Measurements from ENCODE around the gene TENM3.

The TENM3 gene

DNA sequence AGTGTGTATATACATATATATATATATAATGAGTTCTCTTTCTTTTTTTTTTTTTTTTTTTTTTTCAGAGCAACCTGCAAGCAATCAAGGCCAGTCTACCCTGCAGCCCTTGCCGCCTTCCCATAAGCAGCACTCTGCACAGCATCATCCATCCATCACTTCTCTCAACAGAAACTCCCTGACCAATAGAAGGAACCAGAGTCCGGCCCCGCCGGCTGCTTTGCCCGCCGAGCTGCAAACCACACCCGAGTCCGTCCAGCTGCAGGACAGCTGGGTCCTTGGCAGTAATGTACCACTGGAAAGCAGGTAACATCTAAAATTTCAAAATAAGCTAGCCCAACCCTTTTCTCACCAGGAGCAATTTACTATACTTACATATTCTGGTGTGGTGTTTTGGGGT lies 357.7 kb downstream of the TENM3 start (continued):
- TF ChIP-seq, protein P1, sequence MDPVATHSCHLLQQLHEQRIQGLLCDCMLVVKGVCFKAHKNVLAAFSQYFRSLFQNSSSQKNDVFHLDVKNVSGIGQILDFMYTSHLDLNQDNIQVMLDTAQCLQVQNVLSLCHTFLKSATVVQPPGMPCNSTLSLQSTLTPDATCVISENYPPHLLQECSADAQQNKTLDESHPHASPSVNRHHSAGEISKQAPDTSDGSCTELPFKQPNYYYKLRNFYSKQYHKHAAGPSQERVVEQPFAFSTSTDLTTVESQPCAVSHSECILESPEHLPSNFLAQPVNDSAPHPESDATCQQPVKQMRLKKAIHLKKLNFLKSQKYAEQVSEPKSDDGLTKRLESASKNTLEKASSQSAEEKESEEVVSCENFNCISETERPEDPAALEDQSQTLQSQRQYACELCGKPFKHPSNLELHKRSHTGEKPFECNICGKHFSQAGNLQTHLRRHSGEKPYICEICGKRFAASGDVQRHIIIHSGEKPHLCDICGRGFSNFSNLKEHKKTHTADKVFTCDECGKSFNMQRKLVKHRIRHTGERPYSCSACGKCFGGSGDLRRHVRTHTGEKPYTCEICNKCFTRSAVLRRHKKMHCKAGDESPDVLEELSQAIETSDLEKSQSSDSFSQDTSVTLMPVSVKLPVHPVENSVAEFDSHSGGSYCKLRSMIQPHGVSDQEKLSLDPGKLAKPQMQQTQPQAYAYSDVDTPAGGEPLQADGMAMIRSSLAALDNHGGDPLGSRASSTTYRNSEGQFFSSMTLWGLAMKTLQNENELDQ (tag by site-specific recombination; IDR thresholded peaks at IDR 0.05; ENCODE audit: low read depth), result no peak
- TF ChIP-seq ZFP3 (tag by site-specific recombination; IDR thresholded peaks at IDR 0.05; ENCODE audit: low read depth) (no peak), ZBTB8A (tag by site-specific recombination; IDR thresholded peaks at IDR 0.05) (no peak)
- TF ChIP-seq, protein P2, sequence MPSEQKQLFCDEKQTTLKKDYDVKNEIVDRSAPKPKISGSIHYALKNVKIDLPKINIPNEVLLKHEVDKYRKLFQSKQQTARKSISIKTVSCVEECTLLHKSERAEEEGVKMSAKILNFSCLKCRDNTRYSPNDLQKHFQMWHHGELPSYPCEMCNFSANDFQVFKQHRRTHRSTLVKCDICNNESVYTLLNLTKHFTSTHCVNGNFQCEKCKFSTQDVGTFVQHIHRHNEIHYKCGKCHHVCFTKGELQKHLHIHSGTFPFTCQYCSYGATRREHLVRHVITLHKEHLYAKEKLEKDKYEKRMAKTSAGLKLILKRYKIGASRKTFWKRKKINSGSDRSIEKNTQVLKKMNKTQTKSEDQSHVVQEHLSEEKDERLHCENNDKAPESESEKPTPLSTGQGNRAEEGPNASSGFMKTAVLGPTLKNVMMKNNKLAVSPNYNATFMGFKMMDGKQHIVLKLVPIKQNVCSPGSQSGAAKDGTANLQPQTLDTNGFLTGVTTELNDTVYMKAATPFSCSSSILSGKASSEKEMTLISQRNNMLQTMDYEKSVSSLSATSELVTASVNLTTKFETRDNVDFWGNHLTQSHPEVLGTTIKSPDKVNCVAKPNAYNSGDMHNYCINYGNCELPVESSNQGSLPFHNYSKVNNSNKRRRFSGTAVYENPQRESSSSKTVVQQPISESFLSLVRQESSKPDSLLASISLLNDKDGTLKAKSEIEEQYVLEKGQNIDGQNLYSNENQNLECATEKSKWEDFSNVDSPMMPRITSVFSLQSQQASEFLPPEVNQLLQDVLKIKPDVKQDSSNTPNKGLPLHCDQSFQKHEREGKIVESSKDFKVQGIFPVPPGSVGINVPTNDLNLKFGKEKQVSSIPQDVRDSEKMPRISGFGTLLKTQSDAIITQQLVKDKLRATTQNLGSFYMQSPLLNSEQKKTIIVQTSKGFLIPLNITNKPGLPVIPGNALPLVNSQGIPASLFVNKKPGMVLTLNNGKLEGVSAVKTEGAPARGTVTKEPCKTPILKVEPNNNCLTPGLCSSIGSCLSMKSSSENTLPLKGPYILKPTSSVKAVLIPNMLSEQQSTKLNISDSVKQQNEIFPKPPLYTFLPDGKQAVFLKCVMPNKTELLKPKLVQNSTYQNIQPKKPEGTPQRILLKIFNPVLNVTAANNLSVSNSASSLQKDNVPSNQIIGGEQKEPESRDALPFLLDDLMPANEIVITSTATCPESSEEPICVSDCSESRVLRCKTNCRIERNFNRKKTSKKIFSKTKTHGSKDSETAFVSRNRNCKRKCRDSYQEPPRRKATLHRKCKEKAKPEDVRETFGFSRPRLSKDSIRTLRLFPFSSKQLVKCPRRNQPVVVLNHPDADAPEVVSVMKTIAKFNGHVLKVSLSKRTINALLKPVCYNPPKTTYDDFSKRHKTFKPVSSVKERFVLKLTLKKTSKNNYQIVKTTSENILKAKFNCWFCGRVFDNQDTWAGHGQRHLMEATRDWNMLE (tag by site-specific recombination; conservative IDR thresholded peaks at IDR 0.05; ENCODE audit: low read depth), result no peak

DNA sequence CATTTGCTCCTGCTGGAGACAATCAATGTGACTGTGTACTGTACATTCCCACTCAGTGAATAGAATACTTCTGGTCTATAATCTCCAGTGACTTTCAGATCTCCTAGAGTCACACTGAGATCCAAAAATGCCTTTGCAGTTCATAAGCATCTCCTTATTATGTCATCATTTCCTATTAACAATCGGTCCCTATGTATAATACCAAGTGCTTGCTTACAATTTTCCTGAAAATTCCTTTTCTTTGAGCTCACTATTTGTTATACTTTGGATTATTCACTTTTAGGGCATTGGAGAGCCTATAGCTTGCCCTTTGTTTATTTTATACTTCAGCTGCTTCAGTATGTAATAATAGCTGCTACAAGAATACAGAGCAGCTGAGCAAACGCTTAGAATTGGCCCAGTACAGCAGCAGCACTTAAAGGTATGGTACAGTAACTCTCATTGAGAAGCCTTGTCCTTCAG lies 361.0 kb downstream of the TENM3 start:
- H3K4me3 ChIP-seq (ENCODE audit: low read depth, low read length), result no peak overlapping the region
- no peak overlapping the region for H3K27ac ChIP-seq (ENCODE audit: extremely low read depth, low read depth, low read length)
- H3K4me1 ChIP-seq (ENCODE audit: control insufficient read depth, insufficient read depth, low read length), result peaks cover 6% of the 10 kb centered on the region; the same call in 1 of the 2 replicates
- CTCF ChIA-PET, result no interaction called here
- no peaks in the 10 kb centered on the region for H3K36me3 ChIP-seq (ENCODE audit: control insufficient read depth in 2 of 2, insufficient read depth in 1 of 2, low read length in 2 of 2)
- POLR2A ChIA-PET, result no interaction called here
- H3K9me3 ChIP-seq (ENCODE audit: control insufficient read depth, insufficient read depth, low read depth, low read length), result no peaks in the 10 kb centered on the region
- no peak for TF ChIP-seq ZNF174 (tag by site-specific recombination; IDR thresholded peaks at IDR 0.05)
- no peak for TF ChIP-seq ZNF600 (tag by site-specific recombination; IDR thresholded peaks at IDR 0.05)
- no peak for TF ChIP-seq BCL11A (tag by site-specific recombination; IDR thresholded peaks at IDR 0.05; ENCODE audit: low read depth)
- TF ChIP-seq WT1 (tag by site-specific recombination; IDR thresholded peaks at IDR 0.05), result no peak
- no peak for TF ChIP-seq HOXC10 (CRISPR knock-in tag; IDR thresholded peaks at IDR 0.05)
- no peak for TF ChIP-seq YY2 (tag by site-specific recombination; IDR thresholded peaks at IDR 0.05)
- TF ChIP-seq, protein P3, sequence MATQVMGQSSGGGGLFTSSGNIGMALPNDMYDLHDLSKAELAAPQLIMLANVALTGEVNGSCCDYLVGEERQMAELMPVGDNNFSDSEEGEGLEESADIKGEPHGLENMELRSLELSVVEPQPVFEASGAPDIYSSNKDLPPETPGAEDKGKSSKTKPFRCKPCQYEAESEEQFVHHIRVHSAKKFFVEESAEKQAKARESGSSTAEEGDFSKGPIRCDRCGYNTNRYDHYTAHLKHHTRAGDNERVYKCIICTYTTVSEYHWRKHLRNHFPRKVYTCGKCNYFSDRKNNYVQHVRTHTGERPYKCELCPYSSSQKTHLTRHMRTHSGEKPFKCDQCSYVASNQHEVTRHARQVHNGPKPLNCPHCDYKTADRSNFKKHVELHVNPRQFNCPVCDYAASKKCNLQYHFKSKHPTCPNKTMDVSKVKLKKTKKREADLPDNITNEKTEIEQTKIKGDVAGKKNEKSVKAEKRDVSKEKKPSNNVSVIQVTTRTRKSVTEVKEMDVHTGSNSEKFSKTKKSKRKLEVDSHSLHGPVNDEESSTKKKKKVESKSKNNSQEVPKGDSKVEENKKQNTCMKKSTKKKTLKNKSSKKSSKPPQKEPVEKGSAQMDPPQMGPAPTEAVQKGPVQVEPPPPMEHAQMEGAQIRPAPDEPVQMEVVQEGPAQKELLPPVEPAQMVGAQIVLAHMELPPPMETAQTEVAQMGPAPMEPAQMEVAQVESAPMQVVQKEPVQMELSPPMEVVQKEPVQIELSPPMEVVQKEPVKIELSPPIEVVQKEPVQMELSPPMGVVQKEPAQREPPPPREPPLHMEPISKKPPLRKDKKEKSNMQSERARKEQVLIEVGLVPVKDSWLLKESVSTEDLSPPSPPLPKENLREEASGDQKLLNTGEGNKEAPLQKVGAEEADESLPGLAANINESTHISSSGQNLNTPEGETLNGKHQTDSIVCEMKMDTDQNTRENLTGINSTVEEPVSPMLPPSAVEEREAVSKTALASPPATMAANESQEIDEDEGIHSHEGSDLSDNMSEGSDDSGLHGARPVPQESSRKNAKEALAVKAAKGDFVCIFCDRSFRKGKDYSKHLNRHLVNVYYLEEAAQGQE (tag by site-specific recombination; IDR thresholded peaks at IDR 0.05), result no peak
- no peak for TF ChIP-seq ZBTB7A (tag by site-specific recombination; IDR thresholded peaks at IDR 0.05; ENCODE audit: low read depth)
- no peak for TF ChIP-seq ZBTB44 (tag by site-specific recombination; IDR thresholded peaks at IDR 0.05)
- TF ChIP-seq ZNF837 (tag by site-specific recombination; IDR thresholded peaks at IDR 0.05), result no peak
- TF ChIP-seq OVOL3 (tag by site-specific recombination; IDR thresholded peaks at IDR 0.05), result no peak
- no peak for TF ChIP-seq ZNF473 (tag by site-specific recombination; IDR thresholded peaks at IDR 0.05)
- TF ChIP-seq, protein P4, sequence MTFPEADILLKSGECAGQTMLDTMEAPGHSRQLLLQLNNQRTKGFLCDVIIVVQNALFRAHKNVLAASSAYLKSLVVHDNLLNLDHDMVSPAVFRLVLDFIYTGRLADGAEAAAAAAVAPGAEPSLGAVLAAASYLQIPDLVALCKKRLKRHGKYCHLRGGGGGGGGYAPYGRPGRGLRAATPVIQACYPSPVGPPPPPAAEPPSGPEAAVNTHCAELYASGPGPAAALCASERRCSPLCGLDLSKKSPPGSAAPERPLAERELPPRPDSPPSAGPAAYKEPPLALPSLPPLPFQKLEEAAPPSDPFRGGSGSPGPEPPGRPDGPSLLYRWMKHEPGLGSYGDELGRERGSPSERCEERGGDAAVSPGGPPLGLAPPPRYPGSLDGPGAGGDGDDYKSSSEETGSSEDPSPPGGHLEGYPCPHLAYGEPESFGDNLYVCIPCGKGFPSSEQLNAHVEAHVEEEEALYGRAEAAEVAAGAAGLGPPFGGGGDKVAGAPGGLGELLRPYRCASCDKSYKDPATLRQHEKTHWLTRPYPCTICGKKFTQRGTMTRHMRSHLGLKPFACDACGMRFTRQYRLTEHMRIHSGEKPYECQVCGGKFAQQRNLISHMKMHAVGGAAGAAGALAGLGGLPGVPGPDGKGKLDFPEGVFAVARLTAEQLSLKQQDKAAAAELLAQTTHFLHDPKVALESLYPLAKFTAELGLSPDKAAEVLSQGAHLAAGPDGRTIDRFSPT (tag by site-specific recombination; IDR thresholded peaks at IDR 0.05), result no peak
- TF ChIP-seq, protein P5, sequence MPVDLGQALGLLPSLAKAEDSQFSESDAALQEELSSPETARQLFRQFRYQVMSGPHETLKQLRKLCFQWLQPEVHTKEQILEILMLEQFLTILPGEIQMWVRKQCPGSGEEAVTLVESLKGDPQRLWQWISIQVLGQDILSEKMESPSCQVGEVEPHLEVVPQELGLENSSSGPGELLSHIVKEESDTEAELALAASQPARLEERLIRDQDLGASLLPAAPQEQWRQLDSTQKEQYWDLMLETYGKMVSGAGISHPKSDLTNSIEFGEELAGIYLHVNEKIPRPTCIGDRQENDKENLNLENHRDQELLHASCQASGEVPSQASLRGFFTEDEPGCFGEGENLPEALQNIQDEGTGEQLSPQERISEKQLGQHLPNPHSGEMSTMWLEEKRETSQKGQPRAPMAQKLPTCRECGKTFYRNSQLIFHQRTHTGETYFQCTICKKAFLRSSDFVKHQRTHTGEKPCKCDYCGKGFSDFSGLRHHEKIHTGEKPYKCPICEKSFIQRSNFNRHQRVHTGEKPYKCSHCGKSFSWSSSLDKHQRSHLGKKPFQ (tag by site-specific recombination; IDR thresholded peaks at IDR 0.05), result no peak
- no peak for TF ChIP-seq ZNF394 (tag by site-specific recombination; IDR thresholded peaks at IDR 0.05; ENCODE audit: borderline replicate concordance)
- no peak for TF ChIP-seq ZNF433 (tag by site-specific recombination; IDR thresholded peaks at IDR 0.05; ENCODE audit: low read depth)
